ENCODE results near the gene SERPINH1. TPM values are rescaled to one million over a fixed set of nuclear protein-coding genes. Genes with fewer than 3 reads are reported as not detected.

SERPINH1 gene
- total RNA-seq, 3 donors from 2014 or later = 168 to 264 (median 259) TPM

DNA sequence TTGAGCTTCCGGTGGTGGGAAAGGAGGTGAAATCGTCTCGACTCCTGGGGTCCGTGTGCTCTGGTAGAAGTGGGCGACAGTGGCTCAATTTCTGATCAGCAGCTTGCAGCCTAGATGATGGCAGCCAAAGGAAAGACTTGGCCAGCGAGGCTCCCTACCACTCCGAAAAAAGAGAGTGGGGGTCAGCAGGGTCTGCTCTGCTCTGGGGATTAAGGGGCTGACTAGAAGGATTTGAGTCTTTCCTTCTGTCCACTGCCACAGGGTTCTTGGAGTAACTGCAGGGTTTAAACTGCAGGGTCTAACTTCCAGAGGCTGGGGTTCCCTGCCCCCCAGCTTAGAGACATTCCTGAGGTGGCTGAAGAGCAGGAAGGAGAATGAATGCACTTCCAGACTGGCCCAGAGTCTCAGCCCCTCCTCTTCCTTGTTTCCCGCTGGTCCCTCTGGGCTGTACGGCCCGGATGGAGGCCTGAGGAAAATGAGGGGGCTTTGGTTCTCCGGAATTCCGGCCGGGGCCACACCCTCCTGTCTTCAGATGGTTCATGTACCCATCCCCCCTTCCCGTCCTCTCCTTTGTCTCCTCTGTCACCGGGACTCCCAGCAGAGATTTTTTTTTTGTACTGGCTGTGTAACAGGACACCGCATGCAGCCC, 907 bp downstream of the SERPINH1 start:
- peak overlapping the region; percentile 99 for H3K27ac ChIP-seq
- peak overlapping the region; percentile 66 to 99 (median 92) for H3K4me3 ChIP-seq
- TF ChIP-seq POLR2AphosphoS5 (IDR thresholded peaks at IDR 0.05) (no peak), CTCF (IDR thresholded peaks at IDR 0.05) (no peak), POLR2A (IDR thresholded peaks at IDR 0.05) (no peak)
- no peaks in the 10 kb centered on the region for H3K36me3 ChIP-seq
- intact Hi-C loops (cut with DNase I; ENCODE audit: low total_unique reads) = no loop called here
- peaks cover 28 to 37% of the 10 kb centered on the region in 2 donors for H3K4me1 ChIP-seq
- DNase-seq (ENCODE audit: low spot score in 2 of 2) = peak in 1 of 2 donors; percentile 24
- no peaks in the 10 kb centered on the region for H3K27me3 ChIP-seq
- H3K9me3 ChIP-seq = no peaks in the 10 kb centered on the region

DNA sequence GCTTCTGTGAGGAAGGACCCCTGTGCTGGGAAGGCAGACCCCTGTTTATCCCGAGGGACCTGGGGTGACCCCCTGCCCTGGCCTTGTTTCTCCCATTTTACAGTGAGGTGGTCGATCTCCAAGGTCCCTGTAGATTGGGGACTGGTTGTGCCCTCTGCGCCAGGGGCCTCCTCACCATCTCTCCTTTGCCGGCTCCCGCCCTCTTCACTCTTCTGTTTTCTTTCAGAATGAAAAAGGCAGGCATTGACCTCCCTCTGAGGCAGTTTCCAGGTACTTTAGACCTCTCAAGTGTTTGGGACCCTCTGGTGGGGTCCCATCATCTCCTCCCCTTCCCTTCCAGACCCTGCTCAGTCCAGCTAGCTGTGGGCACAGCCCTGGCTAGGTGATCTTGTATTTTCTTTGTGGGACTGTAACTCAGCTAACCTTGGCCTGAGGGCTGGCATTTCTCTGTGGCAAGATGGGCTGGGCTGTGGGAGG, 1.5 kb downstream of the SERPINH1 start:
- peak in 1 of 2 donors; percentile 75 for DNase-seq (ENCODE audit: low spot score in 2 of 2)
- intact Hi-C loops (cut with DNase I; ENCODE audit: low total_unique reads) = no loop called here
- H3K9me3 ChIP-seq = no peaks in the 10 kb centered on the region
- peak overlapping the region; percentile 66 to 99 (median 92) for H3K4me3 ChIP-seq
- peaks cover 22 to 32% of the 10 kb centered on the region in 2 donors for H3K4me1 ChIP-seq
- peak overlapping the region; percentile 99 for H3K27ac ChIP-seq
- TF ChIP-seq POLR2AphosphoS5 (IDR thresholded peaks at IDR 0.05) = no peak
- no peak for TF ChIP-seq CTCF (IDR thresholded peaks at IDR 0.05)
- TF ChIP-seq POLR2A (IDR thresholded peaks at IDR 0.05) = no peak
- no peaks in the 10 kb centered on the region for H3K27me3 ChIP-seq
- H3K36me3 ChIP-seq = no peaks in the 10 kb centered on the region

DNA sequence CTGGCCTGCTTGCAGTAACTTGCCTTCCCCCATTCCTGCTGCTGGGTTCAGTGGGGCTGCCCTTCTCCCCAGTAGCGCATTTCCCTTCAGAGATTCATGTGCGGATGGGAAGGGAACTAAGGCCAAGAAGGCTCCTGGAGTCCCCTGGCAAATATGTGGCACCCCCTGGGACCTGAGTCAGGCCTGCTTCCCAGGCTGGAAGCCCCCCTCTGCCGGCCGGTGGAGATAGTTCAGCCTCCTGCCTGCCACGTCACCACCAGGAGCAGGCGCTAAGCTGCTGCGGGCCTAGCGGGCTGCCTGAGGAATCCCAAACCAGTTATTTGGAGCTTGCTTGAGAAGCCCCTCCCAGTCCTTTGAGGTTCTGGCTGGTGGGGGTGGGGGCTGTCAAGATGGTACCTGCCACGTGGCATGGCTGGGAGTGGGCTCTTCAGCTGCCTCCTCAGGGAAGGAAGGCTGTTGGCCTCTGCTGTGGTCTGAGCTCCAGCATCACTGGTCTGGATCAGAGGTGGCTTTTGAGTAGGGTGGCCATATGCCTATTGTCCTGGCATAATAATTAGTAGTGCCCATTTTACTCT, 2.0 kb downstream of the SERPINH1 start:
- no peaks in the 10 kb centered on the region for H3K36me3 ChIP-seq
- no peaks in the 10 kb centered on the region for H3K27me3 ChIP-seq
- intact Hi-C loops (cut with DNase I; ENCODE audit: low total_unique reads) = no loop called here
- peaks cover 17 to 27% of the 10 kb centered on the region in 2 donors for H3K4me1 ChIP-seq
- peak overlapping the region; percentile 99 for H3K27ac ChIP-seq
- DNase-seq (ENCODE audit: low spot score in 2 of 2) = no peak
- no peaks in the 10 kb centered on the region for H3K9me3 ChIP-seq
- peak overlapping the region; percentile 66 to 99 (median 92) for H3K4me3 ChIP-seq
- TF ChIP-seq POLR2AphosphoS5 (IDR thresholded peaks at IDR 0.05) (peak in 1 of 3 donors; percentile 30), CTCF (IDR thresholded peaks at IDR 0.05) (no peak), POLR2A (IDR thresholded peaks at IDR 0.05) (no peak)

DNA sequence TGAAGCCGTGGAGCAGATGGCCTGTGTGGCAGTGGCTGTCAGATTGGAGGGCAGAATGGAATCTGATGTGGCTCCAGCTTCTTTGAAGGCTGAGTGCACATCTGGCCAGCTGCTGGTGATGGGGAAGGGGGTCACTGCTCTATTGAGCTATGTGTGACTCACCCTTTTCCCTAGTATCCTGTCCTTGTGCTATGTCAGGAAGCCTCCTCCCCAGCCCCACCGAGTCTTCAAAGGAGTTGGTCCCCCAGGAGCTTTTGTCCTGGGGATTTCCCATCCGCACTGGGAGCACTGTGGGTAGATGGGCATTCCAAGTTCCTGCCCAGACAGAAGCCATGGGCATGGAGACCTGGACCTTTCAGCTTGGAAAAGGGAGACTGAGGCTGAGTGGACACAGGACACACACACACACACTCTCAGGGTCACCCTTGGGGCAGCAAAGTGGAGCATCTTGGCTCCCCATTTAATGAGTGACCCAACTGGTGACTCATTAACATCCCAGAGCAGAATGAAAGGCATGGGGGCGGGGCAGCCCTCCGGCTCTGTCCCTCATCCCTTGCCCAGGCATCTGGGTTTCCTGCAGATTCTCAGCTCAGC, 3.3 kb downstream of the SERPINH1 start:
- intact Hi-C loops (cut with DNase I; ENCODE audit: low total_unique reads) = no loop called here
- H3K4me3 ChIP-seq = peak overlapping the region in 1 of 3 donors; percentile 99
- DNase-seq (ENCODE audit: low spot score in 2 of 2) = peak in 1 of 2 donors; percentile 56
- peak overlapping the region; percentile 99 for H3K27ac ChIP-seq
- H3K9me3 ChIP-seq = no peaks in the 10 kb centered on the region
- peaks cover 6% of the 10 kb centered on the region for H3K36me3 ChIP-seq
- H3K4me1 ChIP-seq = peaks cover 17 to 21% of the 10 kb centered on the region in 2 donors
- H3K27me3 ChIP-seq = no peaks in the 10 kb centered on the region
- peak in 1 of 3 donors; percentile 55 for TF ChIP-seq POLR2AphosphoS5 (IDR thresholded peaks at IDR 0.05)
- TF ChIP-seq POLR2A (IDR thresholded peaks at IDR 0.05) = no peak

GRCh38 chr11:75565916-75566762, 4.1 kb downstream of the SERPINH1 start:
- TF ChIP-seq POLR2AphosphoS5 (IDR thresholded peaks at IDR 0.05) = no peak
- TF ChIP-seq CTCF (IDR thresholded peaks at IDR 0.05) = no peak
- TF ChIP-seq POLR2A (IDR thresholded peaks at IDR 0.05) = no peak
- peak overlapping the region; percentile 99 for H3K27ac ChIP-seq
- no peaks in the 10 kb centered on the region for H3K27me3 ChIP-seq
- H3K4me3 ChIP-seq = peak overlapping the region in 1 of 3 donors; percentile 99
- intact Hi-C loops (cut with DNase I; ENCODE audit: low total_unique reads) = no loop called here
- peaks cover 17 to 21% of the 10 kb centered on the region in 2 donors for H3K4me1 ChIP-seq
- H3K9me3 ChIP-seq = no peaks in the 10 kb centered on the region
- peaks cover 6% of the 10 kb centered on the region for H3K36me3 ChIP-seq
- DNase-seq (ENCODE audit: low spot score in 2 of 2) = no peak
